ENCODE results near the gene XPO6.

XPO6 gene

DNA sequence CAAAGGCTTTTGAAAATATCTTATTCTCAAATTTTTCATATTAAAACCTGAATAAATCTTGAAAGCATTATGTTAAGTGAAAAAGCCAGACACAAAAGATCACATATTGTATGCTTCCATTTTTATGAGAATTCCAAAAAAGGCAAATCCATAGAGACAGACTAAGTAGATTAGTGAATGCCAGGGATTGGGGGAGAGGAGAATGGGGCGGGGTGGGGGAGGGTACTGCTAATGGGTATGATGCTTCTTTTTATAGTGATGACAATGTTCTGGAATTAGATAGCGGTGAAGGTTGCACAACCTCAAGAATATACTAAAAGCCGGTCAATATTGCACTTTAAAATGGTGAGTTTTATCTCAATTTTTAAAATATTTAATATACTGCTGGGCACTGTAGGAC lies 44.0 kb downstream of the XPO6 start:
- H2AFZ ChIP-seq (ENCODE audit: low read depth): no peak overlapping the region
- no peaks in the 10 kb centered on the region for H3K27me3 ChIP-seq (ENCODE audit: insufficient read depth, low read depth)
- peaks cover 26% of the 10 kb centered on the region; the same call in 1 of the 2 replicates for H3K36me3 ChIP-seq (ENCODE audit: insufficient read depth)
- H3K4me3 ChIP-seq (IDR thresholded peaks at IDR 0.05; ENCODE audit: insufficient read depth, low read depth, low read length): no peak overlapping the region
- 0 out of 2 replicates have a peak, but pooled peaks cover 5% of the 10 kb centered on the region for H4K20me1 ChIP-seq (ENCODE audit: insufficient read depth)
- H3K79me2 ChIP-seq (ENCODE audit: insufficient read depth, low read depth): peaks cover 33% of the 10 kb centered on the region; the same call in 1 of the 2 replicates
- no peak overlapping the region for H3K27ac ChIP-seq
- no peak overlapping the region for H3K9ac ChIP-seq
- peaks cover 45% of the 10 kb centered on the region for H3K4me1 ChIP-seq (ENCODE audit: low read depth, poor library complexity, severe bottlenecking)
- H3K4me2 ChIP-seq: no peak overlapping the region
- TF ChIP-seq, protein P1, sequence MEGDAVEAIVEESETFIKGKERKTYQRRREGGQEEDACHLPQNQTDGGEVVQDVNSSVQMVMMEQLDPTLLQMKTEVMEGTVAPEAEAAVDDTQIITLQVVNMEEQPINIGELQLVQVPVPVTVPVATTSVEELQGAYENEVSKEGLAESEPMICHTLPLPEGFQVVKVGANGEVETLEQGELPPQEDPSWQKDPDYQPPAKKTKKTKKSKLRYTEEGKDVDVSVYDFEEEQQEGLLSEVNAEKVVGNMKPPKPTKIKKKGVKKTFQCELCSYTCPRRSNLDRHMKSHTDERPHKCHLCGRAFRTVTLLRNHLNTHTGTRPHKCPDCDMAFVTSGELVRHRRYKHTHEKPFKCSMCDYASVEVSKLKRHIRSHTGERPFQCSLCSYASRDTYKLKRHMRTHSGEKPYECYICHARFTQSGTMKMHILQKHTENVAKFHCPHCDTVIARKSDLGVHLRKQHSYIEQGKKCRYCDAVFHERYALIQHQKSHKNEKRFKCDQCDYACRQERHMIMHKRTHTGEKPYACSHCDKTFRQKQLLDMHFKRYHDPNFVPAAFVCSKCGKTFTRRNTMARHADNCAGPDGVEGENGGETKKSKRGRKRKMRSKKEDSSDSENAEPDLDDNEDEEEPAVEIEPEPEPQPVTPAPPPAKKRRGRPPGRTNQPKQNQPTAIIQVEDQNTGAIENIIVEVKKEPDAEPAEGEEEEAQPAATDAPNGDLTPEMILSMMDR (conservative IDR thresholded peaks at IDR 0.05; ENCODE audit: low read depth, low read length): no peak

DNA sequence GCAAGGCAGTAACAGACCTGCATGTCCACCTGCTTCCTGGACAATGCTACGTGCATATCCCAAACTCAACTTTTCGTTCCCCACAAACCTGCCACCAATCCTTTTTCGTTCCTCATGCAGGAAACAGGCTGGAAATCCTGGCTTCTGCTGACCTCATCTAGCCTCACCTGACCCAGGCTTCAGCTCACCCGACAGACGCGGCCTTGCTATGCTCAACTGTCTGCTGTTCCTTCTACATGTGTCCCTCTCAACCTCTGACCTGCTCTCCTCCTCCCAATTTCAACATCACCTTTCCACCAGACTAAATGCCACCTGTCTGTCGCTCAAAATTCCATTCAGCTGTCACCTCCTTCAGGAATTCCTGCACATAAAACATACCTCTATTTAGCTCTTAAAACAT lies 44.5 kb downstream of the XPO6 start:
- peaks cover 44% of the 10 kb centered on the region for H3K4me1 ChIP-seq (ENCODE audit: low read depth, poor library complexity, severe bottlenecking)

DNA sequence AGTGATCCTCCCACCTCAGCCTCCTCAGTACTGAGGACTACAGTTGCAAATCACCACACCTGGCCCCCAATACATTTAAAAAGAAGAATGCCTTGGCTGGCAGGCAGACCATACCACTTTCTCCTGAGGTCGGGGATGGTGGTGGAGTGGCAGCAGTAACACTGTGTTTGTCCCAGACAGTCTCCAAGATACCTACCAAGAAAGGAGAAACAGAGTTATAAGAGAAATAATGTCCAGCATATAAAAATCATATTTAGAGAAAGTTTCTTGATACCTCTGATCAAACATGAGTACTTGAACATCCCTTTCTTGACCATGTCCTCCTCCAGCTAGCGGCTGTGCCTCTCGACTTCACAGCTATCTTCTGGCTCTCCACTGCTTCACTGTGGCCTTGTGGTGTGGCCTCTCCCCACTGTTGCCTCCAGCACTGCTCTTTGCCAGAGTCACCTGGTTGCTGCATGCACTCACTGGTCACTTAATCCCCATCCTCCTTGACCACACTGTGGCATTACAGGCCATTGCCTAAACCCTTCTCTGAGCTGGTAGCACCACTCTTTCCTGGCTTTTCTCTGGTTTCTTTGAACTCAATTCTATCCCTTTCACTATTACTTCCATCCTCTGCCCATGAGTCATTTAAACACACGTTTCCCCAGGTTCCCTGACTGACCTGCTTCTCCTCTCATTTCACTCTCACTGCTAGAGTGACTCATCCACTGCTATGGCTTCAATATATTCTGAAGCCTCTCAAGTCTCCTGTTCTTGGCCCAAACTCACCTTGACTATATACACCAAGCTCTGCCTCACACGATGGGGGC lies 45.2 kb downstream of the XPO6 start:
- Histone ChIP-seq H3K4me1 (ENCODE audit: low read depth, poor library complexity, severe bottlenecking) (peaks cover 44% of the 10 kb centered on the region), H3K9ac (no peak overlapping the region), H3K27ac (no peak overlapping the region), H3K79me2 (ENCODE audit: insufficient read depth, low read depth) (peaks cover 36% of the 10 kb centered on the region; the same call in 1 of the 2 replicates), H2AFZ (ENCODE audit: low read depth) (no peak overlapping the region), H3K4me3 (IDR thresholded peaks at IDR 0.05; ENCODE audit: insufficient read depth, low read depth, low read length) (no peak overlapping the region), H3K27me3 (ENCODE audit: insufficient read depth, low read depth) (no peaks in the 10 kb centered on the region), H3K36me3 (ENCODE audit: insufficient read depth) (peaks cover 22% of the 10 kb centered on the region; the same call in 1 of the 2 replicates), H3K4me2 (no peak overlapping the region), H4K20me1 (ENCODE audit: insufficient read depth) (0 out of 2 replicates have a peak, but pooled peaks cover under 1% of the 10 kb centered on the region)
- TF ChIP-seq, protein P1 (conservative IDR thresholded peaks at IDR 0.05; ENCODE audit: low read depth, low read length): no peak

More for the DNA sequence above, 44.5 kb downstream of the XPO6 start:
- H3K4me3 ChIP-seq (IDR thresholded peaks at IDR 0.05; ENCODE audit: insufficient read depth, low read depth, low read length): no peak overlapping the region
- TF ChIP-seq, protein P1 (conservative IDR thresholded peaks at IDR 0.05; ENCODE audit: low read depth, low read length): no peak
- H3K9ac ChIP-seq: no peak overlapping the region
- H3K79me2 ChIP-seq (ENCODE audit: insufficient read depth, low read depth): peaks cover 36% of the 10 kb centered on the region; the same call in 1 of the 2 replicates
- no peak overlapping the region for H2AFZ ChIP-seq (ENCODE audit: low read depth)
- 0 out of 2 replicates have a peak, but pooled peaks cover 5% of the 10 kb centered on the region for H4K20me1 ChIP-seq (ENCODE audit: insufficient read depth)
- H3K27ac ChIP-seq: no peak overlapping the region
- no peak overlapping the region for H3K4me2 ChIP-seq
- peaks cover 26% of the 10 kb centered on the region; the same call in 1 of the 2 replicates for H3K36me3 ChIP-seq (ENCODE audit: insufficient read depth)
- H3K27me3 ChIP-seq (ENCODE audit: insufficient read depth, low read depth): no peaks in the 10 kb centered on the region

DNA sequence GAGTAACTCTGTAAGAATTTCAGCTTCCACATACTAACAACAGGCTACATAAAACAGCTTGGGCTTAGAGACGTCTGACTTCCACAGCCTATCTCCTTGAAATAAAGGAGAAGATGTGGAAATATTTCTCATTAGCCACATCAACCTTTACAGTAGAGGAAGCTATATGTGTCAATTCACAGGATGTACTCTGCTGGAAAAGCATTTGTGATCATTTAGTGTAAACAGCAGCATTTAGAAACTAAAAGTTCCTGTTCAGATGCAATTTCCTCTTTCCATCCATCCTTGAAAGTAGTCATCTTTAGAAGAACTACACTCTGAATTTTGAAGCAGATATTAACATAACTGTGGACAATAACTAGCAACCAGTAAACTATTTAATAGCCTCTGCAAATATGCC lies 46.2 kb downstream of the XPO6 start:
- H3K36me3 ChIP-seq (ENCODE audit: insufficient read depth): peaks cover 21% of the 10 kb centered on the region; the same call in 1 of the 2 replicates
- no peak overlapping the region for H3K27ac ChIP-seq

More for the DNA sequence above, 46.2 kb downstream of the XPO6 start:
- H3K9ac ChIP-seq: no peak overlapping the region
- H3K4me3 ChIP-seq (IDR thresholded peaks at IDR 0.05; ENCODE audit: insufficient read depth, low read depth, low read length): no peak overlapping the region
- H3K4me1 ChIP-seq (ENCODE audit: low read depth, poor library complexity, severe bottlenecking): peaks cover 42% of the 10 kb centered on the region
- H3K79me2 ChIP-seq (ENCODE audit: insufficient read depth, low read depth): peaks cover 45% of the 10 kb centered on the region; the same call in 1 of the 2 replicates
- H3K4me2 ChIP-seq: no peak overlapping the region
- H2AFZ ChIP-seq (ENCODE audit: low read depth): no peak overlapping the region
- no peaks in the 10 kb centered on the region for H4K20me1 ChIP-seq (ENCODE audit: insufficient read depth)
- TF ChIP-seq, protein P1 (conservative IDR thresholded peaks at IDR 0.05; ENCODE audit: low read depth, low read length): no peak
- H3K27me3 ChIP-seq (ENCODE audit: insufficient read depth, low read depth): no peaks in the 10 kb centered on the region
